Measurements from ENCODE around the gene MTERF2.

The MTERF2 gene

DNA sequence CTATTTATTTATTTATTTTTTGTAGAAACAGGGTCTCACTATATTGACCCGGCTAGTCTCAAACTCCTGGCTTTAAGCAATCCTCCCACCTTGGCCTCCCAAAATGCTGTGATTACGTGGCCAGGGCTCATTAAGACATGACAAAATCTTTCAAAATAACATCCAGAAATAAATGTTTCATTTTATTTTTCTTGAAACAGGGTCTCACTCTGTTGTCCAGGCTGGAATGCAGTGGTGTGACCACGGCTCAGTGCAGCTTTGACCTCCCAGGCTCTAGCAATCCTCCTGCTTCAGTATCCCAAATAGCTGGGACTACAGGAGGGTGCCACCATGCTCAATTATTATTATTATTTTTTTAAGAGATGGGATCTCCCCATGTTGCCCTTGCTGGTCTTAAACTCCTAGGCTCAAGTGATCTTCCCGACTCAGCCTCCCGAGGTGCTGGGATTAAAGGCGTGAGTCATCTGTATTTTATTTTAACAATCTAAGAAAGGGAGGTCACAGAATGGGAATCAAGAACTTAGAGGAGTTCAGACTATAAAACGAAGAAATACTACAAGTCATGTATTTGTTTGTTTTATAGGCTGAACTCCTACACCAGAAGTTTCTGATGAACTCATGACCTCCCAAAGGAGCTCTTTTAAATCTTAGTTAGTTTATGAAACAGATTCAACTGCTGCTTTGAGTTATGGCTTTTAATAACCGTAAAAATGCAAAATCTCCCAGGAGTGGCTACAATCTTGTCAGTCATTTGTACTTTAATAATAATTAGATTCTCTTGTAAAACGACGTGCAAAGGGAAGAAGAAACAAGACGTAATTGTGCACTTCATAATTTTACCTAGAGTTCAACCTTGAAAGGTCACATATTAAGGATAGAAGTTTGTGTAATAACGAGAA, 33.3 kb downstream of the MTERF2 start:
- no peak for DNase-seq

DNA sequence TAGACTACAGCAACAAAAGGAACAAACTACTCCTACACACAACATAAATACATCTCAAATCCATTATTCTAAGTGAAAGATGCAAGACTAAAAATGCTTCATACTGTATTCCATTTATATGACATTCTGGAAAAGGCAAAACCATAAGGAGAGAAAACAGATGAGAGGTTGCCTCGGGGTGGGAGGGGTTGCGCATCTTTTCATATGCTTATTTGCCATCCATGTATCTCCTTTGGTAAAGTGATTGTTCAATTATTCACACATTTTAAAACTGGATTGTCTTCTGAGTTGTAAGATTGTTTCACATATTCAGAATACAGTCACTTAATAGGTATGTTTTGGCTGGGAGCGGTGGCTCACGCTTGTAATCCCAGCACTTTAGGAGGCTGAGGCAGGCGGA, 36.4 kb downstream of the MTERF2 start:
- no peak for DNase-seq

DNA sequence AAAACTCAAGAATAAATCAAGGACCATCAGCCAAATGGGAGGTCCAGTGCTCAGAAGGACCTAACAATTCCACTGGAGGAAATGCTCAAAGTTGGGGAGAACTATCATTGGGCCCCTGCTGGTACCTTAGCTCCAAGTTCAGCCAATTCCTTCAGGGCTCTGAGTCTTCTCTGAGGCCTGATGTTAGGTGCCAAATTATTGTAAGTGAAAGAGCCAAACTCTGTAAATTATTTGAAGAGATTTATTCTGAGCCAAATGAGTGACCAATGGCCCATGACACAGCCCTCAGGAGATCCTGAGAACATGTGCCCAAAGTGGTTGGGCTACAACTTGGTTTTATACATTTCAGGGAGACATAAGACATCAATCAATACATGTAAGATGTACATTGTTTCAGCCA, 39.5 kb downstream of the MTERF2 start:
- no peak for DNase-seq

DNA sequence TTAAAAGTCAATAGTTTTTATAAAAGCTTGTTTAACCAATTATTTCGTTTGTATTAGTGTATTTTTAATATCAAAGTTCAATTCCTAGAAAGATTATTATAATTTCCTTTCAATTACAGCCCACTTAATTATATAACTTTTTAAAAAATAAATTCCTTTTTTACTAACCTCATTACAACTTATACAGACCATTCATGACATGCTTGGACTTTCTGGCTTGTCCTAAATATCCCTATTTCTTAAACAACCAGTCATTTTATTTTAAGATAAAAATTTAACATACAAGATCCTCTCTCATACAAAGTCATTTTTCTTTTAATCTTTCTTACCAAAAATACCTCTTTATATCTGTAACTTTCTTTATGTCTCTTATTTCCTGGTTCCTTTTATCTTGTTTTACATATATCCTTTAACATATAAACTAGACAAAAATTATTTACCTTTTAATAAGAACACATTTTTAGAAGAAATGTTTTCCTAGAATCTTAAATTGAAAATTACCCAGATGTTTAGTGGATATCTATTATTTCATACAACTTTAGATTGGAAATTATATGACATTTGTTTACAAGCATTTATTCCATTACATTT, 41.6 kb downstream of the MTERF2 start:
- DNase-seq: no peak

DNA sequence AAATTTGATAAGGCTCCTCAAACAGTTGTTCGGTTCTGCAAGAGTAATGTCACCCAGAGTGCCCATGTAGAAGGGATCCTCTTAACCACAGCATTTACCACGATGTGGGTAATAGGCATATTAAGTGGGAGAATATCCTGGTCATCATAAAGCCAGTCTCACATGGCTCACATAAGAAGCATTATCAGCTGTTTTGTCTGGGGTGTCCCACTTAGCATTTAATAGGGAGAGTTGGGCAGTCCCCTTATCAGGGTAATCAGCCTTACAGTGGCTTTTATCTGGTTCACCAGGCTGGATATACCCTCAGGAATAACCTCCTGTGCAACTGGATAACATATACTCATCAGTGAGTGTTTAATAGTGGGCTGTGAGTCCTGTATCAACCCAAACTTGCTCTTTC, 44.2 kb downstream of the MTERF2 start:
- DNase-seq: no peak

DNA sequence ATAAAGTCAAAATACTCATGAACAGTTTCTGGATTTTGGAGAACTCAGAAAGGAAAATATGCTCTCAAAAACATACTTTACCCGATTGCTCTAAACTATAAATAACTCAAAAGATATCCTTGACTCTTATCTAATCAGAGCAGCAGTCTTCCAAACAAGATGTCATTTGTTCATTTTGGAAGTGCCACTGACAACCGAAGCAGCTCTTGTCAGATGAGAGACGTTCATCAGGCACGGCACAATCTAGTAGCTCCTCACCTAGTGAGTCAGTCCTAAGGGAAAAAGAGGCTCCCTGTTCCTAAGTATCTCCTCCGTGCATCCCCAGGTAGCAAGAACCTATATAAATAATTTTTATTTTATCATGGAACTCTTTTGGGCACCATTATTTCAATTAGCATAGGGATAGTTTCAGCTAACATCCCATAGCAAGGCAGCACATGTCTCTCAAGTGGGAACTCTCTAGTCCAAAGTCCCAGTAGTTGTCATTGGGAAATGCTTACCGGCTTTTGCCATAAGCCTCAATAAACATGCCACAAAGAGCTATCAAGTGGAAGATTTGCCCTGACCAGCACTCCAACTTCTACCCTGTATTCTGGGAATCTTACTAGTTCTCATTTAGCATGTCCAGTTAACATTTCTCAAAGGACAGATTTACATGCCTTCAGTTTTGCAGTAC, 45.3 kb downstream of the MTERF2 start:
- no peak for DNase-seq

DNA sequence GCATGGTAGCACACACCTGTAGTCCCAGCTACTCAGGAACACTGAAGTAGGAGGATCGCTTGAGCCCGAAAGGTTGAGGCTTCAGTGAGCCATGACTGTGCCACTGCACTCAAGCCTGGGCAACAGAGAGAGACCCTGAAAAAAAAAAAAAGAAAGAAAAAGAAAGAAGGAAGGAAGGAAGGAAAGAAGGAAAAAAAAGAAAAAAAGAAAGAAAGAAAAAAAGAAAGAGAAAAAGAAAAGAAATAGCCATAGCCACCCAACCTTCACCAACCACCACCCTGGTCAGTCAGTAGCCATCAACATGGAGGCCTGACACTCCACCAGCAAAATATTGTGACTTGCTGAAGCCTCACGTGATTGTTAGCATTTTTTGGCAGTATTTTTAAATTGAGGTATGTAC, 52.7 kb downstream of the MTERF2 start:
- DNase-seq: no peak
